ENCODE data around the gene NACA.

- TF ChIP-seq CTCF (IDR thresholded peaks at IDR 0.05; ENCODE audit: low read depth, low read length) (no peak), POLR2A (IDR thresholded peaks at IDR 0.05; ENCODE audit: extremely low read depth, insufficient read length) (no peak), MAX (IDR thresholded peaks at IDR 0.05; ENCODE audit: low read depth, low read length) (no peak)
These were observed 29.6 kb downstream of the NACA start for GRCh38 chr12:56695327-56696101.

Data from NB4 (cell line).